Esophagus mucosa (tissue), 1 donor: ENCODE measurements around the gene PDE1C. TPM values are rescaled to one million over a fixed set of nuclear protein-coding genes. Genes with fewer than 3 reads are reported as not detected.
A peak's percentile ranks its signal among the peaks of the same experiment; 100 is the strongest.
"Not testable (repeated sequence)": the region's sequence is repeated elsewhere in the genome, so short reads cannot be mapped to it uniquely, and the experiment has no call there.

Experiments used
- ATAC-seq: fragments of 200-7000 bp; cut with Tn5 transposase; one replicate; pipeline ENCODE4 v1.9.1; 2020
- total RNA-seq: library from RNA; stranded (reverse); gene quantifications from one replicate; pipeline ENCODE4 v1.2.4, GENCODE V29; 2023
- donor health status: DM: yes; HTN: yes; CAD: no.

Gene PDE1C
- 0.72 TPM for total RNA-seq

GRCh38 chr7:32070406-32071360 lies at the start of gene PDE1C:
Gene PDE1C, minus strand, starts transcription at chr7:32070407.
- no peak for ATAC-seq

- ATAC-seq: no peak
Measured at GRCh38 chr7:32119790-32120196, 49.6 kb upstream of the PDE1C start.

GRCh38 chr7:32117837-32118236 lies 47.6 kb upstream of the PDE1C start:
- ATAC-seq: no peak

- ATAC-seq: no peak
Measured at GRCh38 chr7:32116436-32116835, 46.2 kb upstream of the PDE1C start.

- ATAC-seq: no peak
Measured at GRCh38 chr7:32115831-32116230, 45.6 kb upstream of the PDE1C start.

- peak; percentile 36 for ATAC-seq
Measured at GRCh38 chr7:32108651-32109050, 38.4 kb upstream of the PDE1C start.

GRCh38 chr7:32104766-32105165 lies 34.6 kb upstream of the PDE1C start:
- ATAC-seq: no peak

- no peak for ATAC-seq
Measured at GRCh38 chr7:32103361-32103760, 33.2 kb upstream of the PDE1C start.

- ATAC-seq: no peak
Measured at GRCh38 chr7:32102432-32102873, 32.2 kb upstream of the PDE1C start.

GRCh38 chr7:32100407-32100907 lies 30.2 kb upstream of the PDE1C start:
- ATAC-seq: no peak

GRCh38 chr7:32094516-32094915 lies 24.3 kb upstream of the PDE1C start:
- no peak for ATAC-seq

GRCh38 chr7:32093415-32094408 lies 23.5 kb upstream of the PDE1C start:
- peak; percentile 18 for ATAC-seq

GRCh38 chr7:32092346-32092745 lies 22.1 kb upstream of the PDE1C start:
- ATAC-seq: no peak

- no peak for ATAC-seq
Measured at GRCh38 chr7:32091608-32092210, 21.5 kb upstream of the PDE1C start.

- ATAC-seq: no peak
Measured at GRCh38 chr7:32089678-32090077, 19.5 kb upstream of the PDE1C start.

- ATAC-seq: no peak
Measured at GRCh38 chr7:32089256-32089655, 19.0 kb upstream of the PDE1C start.

GRCh38 chr7:32088451-32088881 lies 18.3 kb upstream of the PDE1C start:
- no peak for ATAC-seq

GRCh38 chr7:32079510-32079909 lies 9.3 kb upstream of the PDE1C start:
- no peak for ATAC-seq

GRCh38 chr7:32078824-32079223 lies 8.6 kb upstream of the PDE1C start:
- ATAC-seq: no peak

- no peak for ATAC-seq
Measured at GRCh38 chr7:32077806-32078205, 7.6 kb upstream of the PDE1C start.

- not testable (repeated sequence) for ATAC-seq
Measured at GRCh38 chr7:32076802-32077201, 6.6 kb upstream of the PDE1C start.

GRCh38 chr7:32075612-32076011 lies 5.4 kb upstream of the PDE1C start:
- ATAC-seq: no peak
